GM13977 (cell line): ENCODE data around the gene STK38.

Experiments
- DNase-seq: peaks from one replicate; pipeline ENCODE4 v3.0.0; 2012; ENCODE audit warnings: low spot score
- in situ Hi-C: fragments of 300-500 bp; cut with MboI; formaldehyde crosslinking; loops from one replicate; pipeline ENCODE4 v1.12.0; 2022; ENCODE audit warnings: low sequenced_read_pairs, low pct_unique_long_range_greater_than_20kb, mixed read lengths, inconsistent platforms; ENCODE audit not compliant: unreplicated experiment
- TF ChIP-seq, protein P1 (sequence below): IDR thresholded peaks from 2 replicates; pipeline ENCODE4 v1.5.1; 2012; ENCODE audit warnings: mild to moderate bottlenecking, control low read depth; ENCODE audit not compliant: insufficient read depth; ENCODE audit errors: extremely low read depth, missing control alignments

STK38 gene

DNA sequence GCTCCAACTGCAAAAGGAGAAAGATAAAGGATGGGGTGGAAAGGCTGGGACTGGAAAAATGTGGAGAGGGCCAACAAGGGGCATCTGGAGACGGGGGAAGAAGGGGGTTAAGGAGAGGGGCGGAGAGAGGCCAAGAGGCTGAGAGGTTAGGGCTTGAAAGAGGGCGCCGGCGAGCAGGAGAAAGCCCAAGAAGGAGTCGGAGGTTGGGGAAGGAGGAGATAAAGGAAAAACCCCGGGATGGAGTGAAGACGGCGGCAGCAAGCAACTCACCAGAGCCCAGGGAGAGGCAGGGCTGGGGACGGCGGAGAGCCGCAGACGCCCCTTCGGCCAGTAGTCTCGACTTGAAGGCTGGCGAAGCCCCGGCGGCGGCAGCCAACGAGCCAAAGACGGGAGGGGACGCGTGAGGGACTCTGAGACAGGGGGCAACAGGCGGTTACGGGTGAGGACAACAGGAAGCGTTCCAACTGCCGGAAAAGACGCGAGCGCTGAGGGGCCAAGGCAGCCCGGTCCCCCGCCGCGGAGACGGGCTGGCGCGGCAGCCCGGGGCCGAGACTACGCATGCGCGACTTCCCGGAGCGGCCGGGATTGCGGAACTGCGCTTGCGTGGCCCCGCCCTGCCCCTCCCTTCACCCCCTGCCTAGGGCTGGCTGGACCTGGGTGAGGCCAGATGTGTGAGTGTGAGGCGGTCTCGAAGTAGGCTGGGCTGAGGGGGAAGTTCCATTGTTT, at the start of gene STK38:
Gene STK38, minus strand, starts transcription at position 560 of the 726 bp plus-strand sequence. CDS start 7,277 bp downstream, outside the sequence.
- DNase-seq: peak; percentile 95
- in situ Hi-C loops: no loop called here
- TF ChIP-seq, protein P1, sequence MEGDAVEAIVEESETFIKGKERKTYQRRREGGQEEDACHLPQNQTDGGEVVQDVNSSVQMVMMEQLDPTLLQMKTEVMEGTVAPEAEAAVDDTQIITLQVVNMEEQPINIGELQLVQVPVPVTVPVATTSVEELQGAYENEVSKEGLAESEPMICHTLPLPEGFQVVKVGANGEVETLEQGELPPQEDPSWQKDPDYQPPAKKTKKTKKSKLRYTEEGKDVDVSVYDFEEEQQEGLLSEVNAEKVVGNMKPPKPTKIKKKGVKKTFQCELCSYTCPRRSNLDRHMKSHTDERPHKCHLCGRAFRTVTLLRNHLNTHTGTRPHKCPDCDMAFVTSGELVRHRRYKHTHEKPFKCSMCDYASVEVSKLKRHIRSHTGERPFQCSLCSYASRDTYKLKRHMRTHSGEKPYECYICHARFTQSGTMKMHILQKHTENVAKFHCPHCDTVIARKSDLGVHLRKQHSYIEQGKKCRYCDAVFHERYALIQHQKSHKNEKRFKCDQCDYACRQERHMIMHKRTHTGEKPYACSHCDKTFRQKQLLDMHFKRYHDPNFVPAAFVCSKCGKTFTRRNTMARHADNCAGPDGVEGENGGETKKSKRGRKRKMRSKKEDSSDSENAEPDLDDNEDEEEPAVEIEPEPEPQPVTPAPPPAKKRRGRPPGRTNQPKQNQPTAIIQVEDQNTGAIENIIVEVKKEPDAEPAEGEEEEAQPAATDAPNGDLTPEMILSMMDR: peak; percentile 41

GRCh38 chr6:36596356-36596755, 49.1 kb upstream of the STK38 start:
- no peak for DNase-seq
- in situ Hi-C loops: loop anchor here (10.0 kb wide), 1 partner anchor 162 kb away; no protein-coding TSS in a partner anchor
- TF ChIP-seq, protein P1: no peak

- DNase-seq: no peak
- in situ Hi-C loops: loop anchor here (10.0 kb wide), 1 partner anchor 160 kb away; no protein-coding TSS in a partner anchor
- TF ChIP-seq, protein P1: no peak
Measured at GRCh38 chr6:36594816-36595643, 47.8 kb upstream of the STK38 start.

GRCh38 chr6:36594029-36594815, 46.9 kb upstream of the STK38 start, which contains the start of gene SRSF3:
TSS of gene SRSF3 (plus strand) at chr6:36594362. CDS start at chr6:36596763, 2,401 bp downstream.
- in situ Hi-C loops: loop anchor here (10.0 kb wide), 1 partner anchor 159 kb away; no protein-coding TSS in a partner anchor
- DNase-seq: peak; percentile 93
- TF ChIP-seq, protein P1: peak; percentile 37

DNA sequence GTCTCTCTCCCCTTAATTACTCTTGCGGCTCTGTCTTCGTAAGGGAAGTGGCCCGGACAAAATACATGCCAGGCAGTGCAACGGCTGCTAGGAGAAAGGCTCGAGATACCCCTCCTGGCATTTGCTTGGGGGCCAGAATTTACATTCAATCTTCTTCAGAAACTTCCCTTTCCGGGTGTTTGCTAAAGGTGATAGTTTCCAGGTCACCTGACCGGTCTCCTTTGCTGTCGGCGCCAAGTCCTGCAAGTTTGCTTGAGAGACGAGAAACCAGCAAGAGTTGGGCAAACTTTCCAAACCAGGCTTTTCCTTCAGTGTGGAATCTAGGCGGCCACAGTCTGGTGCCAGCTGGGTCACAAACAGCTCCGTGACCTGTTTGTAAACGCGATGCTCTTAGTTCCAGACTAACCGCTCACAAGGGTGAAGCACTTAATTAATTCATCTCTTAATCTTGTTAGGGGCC, 46.3 kb upstream of the STK38 start:
- TF ChIP-seq, protein P1: no peak
- in situ Hi-C loops: loop anchor here (10.0 kb wide), 1 partner anchor 159 kb away; no protein-coding TSS in a partner anchor
- peak; percentile 59 for DNase-seq

- DNase-seq: peak; percentile 50
- TF ChIP-seq, protein P1: no peak
- in situ Hi-C loops: loop anchor here (10.0 kb wide), 1 partner anchor 157 kb away; no protein-coding TSS in a partner anchor
Measured at GRCh38 chr6:36592221-36592655, 45.0 kb upstream of the STK38 start.
